Activated CD8-positive, alpha-beta memory T cell treated with anti-CD3 and anti-CD28 coated beads for 48 hours (primary cell): ENCODE data around the gene PSKH1.
"Not testable (repeated sequence)": the region's sequence is repeated elsewhere in the genome, so short reads cannot be mapped to it uniquely, and the experiment has no call there.

Source experiments
- DNase-seq, 3 experiments: peaks; one replicate each; pipeline ENCODE4 v3.0.0-alpha.2; 2020; ENCODE audit warnings: low read depth in 2 of 3, low spot score in 2 of 3

Gene PSKH1

GRCh38 chr16:67885976-67886375 lies 7.1 kb upstream of the PSKH1 start:
- no peak for DNase-seq

- no peak for DNase-seq
Measured at GRCh38 chr16:67886387-67886786, 6.7 kb upstream of the PSKH1 start.

GRCh38 chr16:67888331-67888730 lies 4.7 kb upstream of the PSKH1 start:
- DNase-seq, result no peak

GRCh38 chr16:67892375-67892774 lies 679 bp upstream of the PSKH1 start:
- no peak for DNase-seq

GRCh38 chr16:67893743-67894399 lies 817 bp downstream of the PSKH1 start:
- no peak for DNase-seq

GRCh38 chr16:67897231-67897630 lies 4.2 kb downstream of the PSKH1 start:
- DNase-seq, result no peak

- DNase-seq, result no peak
Measured at GRCh38 chr16:67901734-67902133, 8.7 kb downstream of the PSKH1 start.

GRCh38 chr16:67902831-67903230 lies 9.8 kb downstream of the PSKH1 start:
- no peak for DNase-seq

GRCh38 chr16:67907397-67908180 lies 14.5 kb downstream of the PSKH1 start:
- DNase-seq, result no peak

- no peak for DNase-seq
Measured at GRCh38 chr16:67909056-67909742, 16.1 kb downstream of the PSKH1 start.

GRCh38 chr16:67910158-67910557 lies 17.1 kb downstream of the PSKH1 start:
- DNase-seq, result no peak

GRCh38 chr16:67914758-67915495 lies 21.9 kb downstream of the PSKH1 start:
- DNase-seq, result no peak

- DNase-seq, result not testable (repeated sequence)
Measured at GRCh38 chr16:67915496-67915769, 22.4 kb downstream of the PSKH1 start.

- no peak for DNase-seq
Measured at GRCh38 chr16:67915831-67916723, 23.0 kb downstream of the PSKH1 start.

- DNase-seq, result no peak
Measured at GRCh38 chr16:67917140-67917851, 24.2 kb downstream of the PSKH1 start.

GRCh38 chr16:67917852-67918236 lies 24.8 kb downstream of the PSKH1 start:
- DNase-seq, result no peak

GRCh38 chr16:67919622-67920221 lies 26.7 kb downstream of the PSKH1 start:
- DNase-seq, result no peak

- no peak for DNase-seq
Measured at GRCh38 chr16:67922221-67922620, 29.2 kb downstream of the PSKH1 start.

GRCh38 chr16:67922740-67923139 lies 29.7 kb downstream of the PSKH1 start:
- DNase-seq, result no peak
